Activated CD8-positive, alpha-beta T cell treated with anti-CD3 and anti-CD28 coated beads for 36 hours (primary cell): ENCODE results near the gene CHD5. TPM values are rescaled to one million over a fixed set of nuclear protein-coding genes. Genes with fewer than 3 reads are reported as not detected.

Source experiments
- ATAC-seq: fragments of 200-7000 bp; cut with Tn5 transposase; one replicate; pipeline ENCODE4 v1.10.0; 2021; ENCODE audit warnings: mild to moderate bottlenecking, moderate library complexity
- CTCF ChIA-PET: fragments of 350-600 bp; sonication (Branson Sonifier 250); formaldehyde crosslinking; loops from one replicate; lab custom pipeline; 2021; ENCODE audit warnings: antibody characterized with exemption; lab: Charles Lee
- POLR2A ChIA-PET: fragments of 350-600 bp; sonication (Branson Sonifier 250); formaldehyde crosslinking; loops from one replicate; lab custom pipeline; 2021; ENCODE audit warnings: antibody characterized with exemption; lab: Charles Lee
- DNase-seq: peaks from one replicate; pipeline ENCODE4 v3.0.0-alpha.2; 2020
- H3K27ac Mint-ChIP-seq: one replicate; pipeline ENCODE4 v1.8.0; 2021; ENCODE audit warnings: mild to moderate bottlenecking, mixed read lengths
- H3K27me3 Mint-ChIP-seq: one replicate; pipeline ENCODE4 v1.8.0; 2021; ENCODE audit warnings: mixed read lengths
- H3K36me3 Mint-ChIP-seq: one replicate; pipeline ENCODE4 v1.8.0; 2021; ENCODE audit warnings: low read depth, mixed read lengths
- H3K4me1 Mint-ChIP-seq: one replicate; pipeline ENCODE4 v1.8.0; 2021; ENCODE audit warnings: low read depth, mixed read lengths
- H3K4me3 Mint-ChIP-seq: one replicate; pipeline ENCODE4 v1.8.0; 2021; ENCODE audit warnings: mild to moderate bottlenecking, moderate library complexity, mixed read lengths
- H3K9me3 Mint-ChIP-seq: one replicate; pipeline ENCODE4 v1.8.0; 2021; ENCODE audit warnings: mixed read lengths
- CTCF ChIP-seq: fragments of 200-600 bp; IDR thresholded peaks from one replicate; pipeline ENCODE4 v1.8.0; 2022; ENCODE audit warnings: antibody characterized with exemption, mild to moderate bottlenecking
- intact Hi-C: fragments of 100-400 bp; cut with micrococcal nuclease; formaldehyde crosslinking; loops from one replicate; pipeline ENCODE4 v1.10.0; 2022
- total RNA-seq, 2 experiments: library from RNA; stranded (reverse); gene quantifications; one replicate each; pipeline ENCODE4 v1.2.3, GENCODE V29; 2021

The CHD5 gene
- total RNA-seq, 2 experiments from 2014 or later = 0.61 to 0.63 TPM

GRCh38 chr1:6163191-6163972, 16.7 kb downstream of the CHD5 start:
- Mint-ChIP-seq H3K4me3 (no peak overlapping the region), H3K36me3 (no peaks in the 10 kb centered on the region), H3K9me3 (no peaks in the 10 kb centered on the region), H3K27me3 (peaks cover 14% of the 10 kb centered on the region), H3K27ac (no peak overlapping the region), H3K4me1 (no peaks in the 10 kb centered on the region)
- ATAC-seq = no peak
- no peak for DNase-seq
- CTCF ChIA-PET = no interaction called here
- TF ChIP-seq CTCF = no peak
- POLR2A ChIA-PET = no interaction called here
- intact Hi-C loops = no loop called here

GRCh38 chr1:6162773-6163172, 17.3 kb downstream of the CHD5 start:
- Mint-ChIP-seq H3K36me3 (no peaks in the 10 kb centered on the region), H3K4me1 (no peaks in the 10 kb centered on the region), H3K4me3 (no peak overlapping the region), H3K9me3 (no peaks in the 10 kb centered on the region), H3K27me3 (peaks cover 17% of the 10 kb centered on the region), H3K27ac (no peak overlapping the region)
- ChIA-PET POLR2A (no interaction called here), CTCF (no interaction called here)
- peak; percentile 10 for TF ChIP-seq CTCF
- ATAC-seq = no peak
- DNase-seq = no peak
- intact Hi-C loops = no loop called here

GRCh38 chr1:6162341-6162740, 17.8 kb downstream of the CHD5 start:
- TF ChIP-seq CTCF = no peak
- ATAC-seq (no peak), DNase-seq (no peak)
- Mint-ChIP-seq H3K9me3 (no peaks in the 10 kb centered on the region), H3K27me3 (peaks cover 17% of the 10 kb centered on the region), H3K4me3 (no peak overlapping the region), H3K4me1 (no peaks in the 10 kb centered on the region), H3K36me3 (no peaks in the 10 kb centered on the region), H3K27ac (no peak overlapping the region)
- CTCF ChIA-PET = interaction anchor here (1.4 kb wide), 1 partner anchor 42 kb away, joined by 4 read pairs; no protein-coding TSS in a partner anchor
- POLR2A ChIA-PET = interaction anchor here (0.6 kb wide), 1 partner anchor 22 kb away, joined by 3 read pairs; no protein-coding TSS in a partner anchor
- intact Hi-C loops = no loop called here

- no peak for TF ChIP-seq CTCF
- H3K4me3 Mint-ChIP-seq = no peak overlapping the region
- H3K27me3 Mint-ChIP-seq = peaks cover 15% of the 10 kb centered on the region
- ChIA-PET CTCF (no interaction called here), POLR2A (no interaction called here)
- H3K9me3 Mint-ChIP-seq = no peaks in the 10 kb centered on the region
- ATAC-seq (no peak), DNase-seq (no peak)
- H3K36me3 Mint-ChIP-seq = no peaks in the 10 kb centered on the region
- intact Hi-C loops = no loop called here
- H3K4me1 Mint-ChIP-seq = no peaks in the 10 kb centered on the region
- H3K27ac Mint-ChIP-seq = no peak overlapping the region
Measured at GRCh38 chr1:6158181-6158580, 21.9 kb downstream of the CHD5 start.

GRCh38 chr1:6157528-6158174, 22.5 kb downstream of the CHD5 start:
- ATAC-seq = peak; percentile 65
- no peak overlapping the region for H3K4me3 Mint-ChIP-seq
- H3K27ac Mint-ChIP-seq = no peak overlapping the region
- intact Hi-C loops = no loop called here
- DNase-seq = peak; percentile 39
- ChIA-PET CTCF (no interaction called here), POLR2A (no interaction called here)
- no peaks in the 10 kb centered on the region for H3K36me3 Mint-ChIP-seq
- TF ChIP-seq CTCF = no peak
- peaks cover 15% of the 10 kb centered on the region for H3K27me3 Mint-ChIP-seq
- H3K9me3 Mint-ChIP-seq = no peaks in the 10 kb centered on the region
- no peaks in the 10 kb centered on the region for H3K4me1 Mint-ChIP-seq
